Neural cell (in vitro differentiated cells): ENCODE results near the gene KAT2A. TPM values are rescaled to one million over a fixed set of nuclear protein-coding genes. Genes with fewer than 3 reads are reported as not detected.
A peak's percentile ranks its signal among the peaks of the same experiment; 100 is the strongest.

ENCODE experiments used
- H2AFZ ChIP-seq: fragments of 200-600, 300-800 bp; sonication (generic), shearing (Covaris generic); 2 replicates; pipeline ENCODE4 v1.6.0; 2014; ENCODE audit warnings: low read depth, mild to moderate bottlenecking, antibody characterized with exemption, low read length, moderate library complexity
- H3F3A ChIP-seq: fragments of 200-600 bp; shearing (Covaris generic); 2 replicates; pipeline ENCODE4 v1.6.1; 2016; ENCODE audit warnings: mild to moderate bottlenecking, moderate library complexity, mixed read lengths, antibody characterized with exemption, low read length; ENCODE audit not compliant: insufficient read depth, poor library complexity, severe bottlenecking
- H3K27ac ChIP-seq: fragments of 200-600, 300-800 bp; sonication (generic), shearing (Covaris generic); 2 replicates; pipeline ENCODE4 v1.5.1; 2014; ENCODE audit warnings: mild to moderate bottlenecking, low read length, moderate library complexity
- H3K27me3 ChIP-seq: fragments of 300-800, 200-600 bp; sonication (generic), shearing (Covaris generic); 2 replicates; pipeline ENCODE4 v1.6.0; 2014; ENCODE audit warnings: mild to moderate bottlenecking, low read depth, low read length, moderate library complexity; ENCODE audit not compliant: insufficient read depth
- H3K36me3 ChIP-seq: fragments of 300-800, 200-600 bp; sonication (generic), shearing (Covaris generic); 2 replicates; pipeline ENCODE4 v1.5.1; 2014; ENCODE audit warnings: mild to moderate bottlenecking, antibody characterized with exemption, low read length, moderate library complexity; ENCODE audit not compliant: insufficient read depth
- H3K4me2 ChIP-seq: fragments of 300-800, 200-600 bp; sonication (generic), shearing (Covaris generic); 2 replicates; pipeline ENCODE4 v1.6.0; 2014; ENCODE audit warnings: mild to moderate bottlenecking, low read length
- H3K4me3 ChIP-seq: fragments of 300-800, 200-600 bp; sonication (generic), shearing (Covaris generic); 2 replicates; pipeline ENCODE4 v1.5.1; 2014; ENCODE audit warnings: mild to moderate bottlenecking, low read length, moderate library complexity
- H3K79me2 ChIP-seq: fragments of 200-600 bp; shearing (Covaris generic); replicated peaks from 2 replicates; pipeline ENCODE4 v1.6.0; 2014; ENCODE audit warnings: mild to moderate bottlenecking, low read length, moderate library complexity; ENCODE audit not compliant: insufficient read depth
- H3K9ac ChIP-seq: fragments of 300-800, 200-600 bp; sonication (generic), shearing (Covaris generic); 2 replicates; pipeline ENCODE4 v1.6.1; 2016; ENCODE audit warnings: mild to moderate bottlenecking, low read length, mixed read lengths
- H3K9me2 ChIP-seq: fragments of 200-600 bp; shearing (Covaris generic); 2 replicates; pipeline ENCODE4 v1.6.1; 2016; ENCODE audit warnings: mild to moderate bottlenecking, low read length, mixed read lengths; ENCODE audit not compliant: insufficient read depth
- H3K9me3 ChIP-seq: fragments of 200-600, 300-800 bp; sonication (generic), shearing (Covaris generic); 2 replicates; pipeline ENCODE4 v1.6.1; 2016; ENCODE audit warnings: mild to moderate bottlenecking, mixed run types, low read length, moderate library complexity, mixed read lengths
- H4K20me1 ChIP-seq: fragments of 200-600 bp; shearing (Covaris generic); 2 replicates; pipeline ENCODE4 v1.6.1; 2016; ENCODE audit warnings: mild to moderate bottlenecking, mixed run types; ENCODE audit not compliant: insufficient read depth
- EP300 ChIP-seq: fragments of 450-650 bp; conservative IDR thresholded peaks from 2 replicates; pipeline ENCODE4 v1.6.1; 2014; ENCODE audit warnings: antibody characterized with exemption, mild to moderate bottlenecking, moderate library complexity; ENCODE audit not compliant: poor library complexity, severe bottlenecking
- EZH2 ChIP-seq: fragments of 200-600, 300-800 bp; shearing (Covaris generic), sonication (generic); IDR thresholded peaks from 2 replicates; pipeline ENCODE4 v1.6.1; 2014; ENCODE audit warnings: antibody characterized with exemption, low read length, borderline replicate concordance, mild to moderate bottlenecking; ENCODE audit not compliant: insufficient read depth, poor library complexity, severe bottlenecking
- MXI1 ChIP-seq: fragments of 450-650 bp; conservative IDR thresholded peaks from 2 replicates; pipeline ENCODE4 v1.6.1; 2014; ENCODE audit warnings: antibody characterized with exemption, mild to moderate bottlenecking; ENCODE audit not compliant: poor library complexity, severe bottlenecking
- POLR2AphosphoS5 ChIP-seq: IDR thresholded peaks from 2 replicates; pipeline ENCODE4 v1.6.1; 2012
- RAD21 ChIP-seq: fragments of 450-650 bp; conservative IDR thresholded peaks from 2 replicates; pipeline ENCODE4 v1.6.1; 2014; ENCODE audit warnings: antibody characterized with exemption, mild to moderate bottlenecking, moderate library complexity
- REST ChIP-seq: IDR thresholded peaks from 2 replicates; pipeline ENCODE4 v1.6.1; 2012; ENCODE audit warnings: borderline replicate concordance
- SMC3 ChIP-seq: fragments of 450-650 bp; conservative IDR thresholded peaks from 2 replicates; pipeline ENCODE4 v1.6.1; 2014; ENCODE audit warnings: antibody characterized with exemption, mild to moderate bottlenecking, moderate library complexity; ENCODE audit not compliant: poor library complexity
- TAF1 ChIP-seq: IDR thresholded peaks from 2 replicates; pipeline ENCODE4 v1.6.1; 2012; ENCODE audit warnings: low read depth
- polyA plus RNA-seq: library from polyadenylated mRNA; depleted of rRNA; stranded (reverse); fragments of >200 nt; gene quantifications from 2 replicates; pipeline ENCODE4 v1.2.3, GENCODE V29; 2014
- TF ChIP-seq, protein P1 (sequence below): fragments of 450-650 bp; IDR thresholded peaks from 2 replicates; pipeline ENCODE4 v1.5.1; 2014; ENCODE audit warnings: antibody characterized with exemption, mild to moderate bottlenecking, moderate library complexity; ENCODE audit not compliant: poor library complexity, severe bottlenecking

Gene KAT2A
- polyA plus RNA-seq, 1 donor from 2014 or later: 39.9 TPM

DNA sequence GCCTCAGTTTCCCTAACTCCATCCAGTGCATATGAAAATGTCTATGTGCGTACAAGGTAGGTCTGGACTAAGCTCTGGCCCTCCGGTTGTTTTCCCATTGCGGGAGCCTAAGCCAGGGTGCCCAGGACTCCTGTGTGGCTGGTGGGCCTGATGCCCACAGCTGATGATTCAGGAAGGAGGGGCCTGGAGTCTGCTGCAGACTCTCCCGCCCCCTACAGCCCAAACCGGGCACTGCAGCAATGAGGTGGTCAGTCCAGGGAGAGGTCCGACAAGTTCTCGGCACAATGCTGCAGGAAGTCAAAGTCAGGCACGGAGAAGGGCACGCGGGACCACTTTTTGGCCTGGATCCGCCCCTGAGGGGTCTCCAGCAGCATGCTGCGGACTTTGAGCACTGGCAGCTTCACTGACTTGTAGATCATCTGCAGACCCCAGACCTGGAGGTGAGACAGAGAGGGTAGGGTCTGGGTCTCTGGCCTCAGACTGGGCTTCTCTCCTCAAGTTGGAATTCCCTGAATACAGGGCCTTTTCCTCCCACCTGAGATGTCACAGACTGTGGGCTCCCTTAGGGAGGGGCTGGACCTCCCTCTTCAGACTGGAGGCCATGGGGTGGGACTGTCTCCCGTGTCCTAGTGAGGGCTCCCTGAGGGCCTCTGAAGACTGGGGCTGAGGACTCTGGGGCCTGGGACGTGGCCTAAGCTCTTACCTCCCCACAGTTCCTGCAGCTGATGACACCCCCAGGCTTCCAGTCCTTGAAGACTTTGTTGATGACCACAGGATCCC, 19.5 kb downstream of the KAT2A start:
- Histone ChIP-seq H3F3A (no peaks in the 10 kb centered on the region), H3K4me3 (no peak overlapping the region), H3K27ac (no peak overlapping the region), H3K9me3 (no peaks in the 10 kb centered on the region), H2AFZ (no peak overlapping the region), H4K20me1 (no peaks in the 10 kb centered on the region), H3K9ac (no peak overlapping the region), H3K79me2 (no peaks in the 10 kb centered on the region), H3K9me2 (no peaks in the 10 kb centered on the region), H3K4me2 (no peak overlapping the region), H3K27me3 (peaks cover 18% of the 10 kb centered on the region), H3K36me3 (no peaks in the 10 kb centered on the region)
- TF ChIP-seq RAD21: peak; percentile 32
- TF ChIP-seq TAF1: no peak
- TF ChIP-seq, protein P1, sequence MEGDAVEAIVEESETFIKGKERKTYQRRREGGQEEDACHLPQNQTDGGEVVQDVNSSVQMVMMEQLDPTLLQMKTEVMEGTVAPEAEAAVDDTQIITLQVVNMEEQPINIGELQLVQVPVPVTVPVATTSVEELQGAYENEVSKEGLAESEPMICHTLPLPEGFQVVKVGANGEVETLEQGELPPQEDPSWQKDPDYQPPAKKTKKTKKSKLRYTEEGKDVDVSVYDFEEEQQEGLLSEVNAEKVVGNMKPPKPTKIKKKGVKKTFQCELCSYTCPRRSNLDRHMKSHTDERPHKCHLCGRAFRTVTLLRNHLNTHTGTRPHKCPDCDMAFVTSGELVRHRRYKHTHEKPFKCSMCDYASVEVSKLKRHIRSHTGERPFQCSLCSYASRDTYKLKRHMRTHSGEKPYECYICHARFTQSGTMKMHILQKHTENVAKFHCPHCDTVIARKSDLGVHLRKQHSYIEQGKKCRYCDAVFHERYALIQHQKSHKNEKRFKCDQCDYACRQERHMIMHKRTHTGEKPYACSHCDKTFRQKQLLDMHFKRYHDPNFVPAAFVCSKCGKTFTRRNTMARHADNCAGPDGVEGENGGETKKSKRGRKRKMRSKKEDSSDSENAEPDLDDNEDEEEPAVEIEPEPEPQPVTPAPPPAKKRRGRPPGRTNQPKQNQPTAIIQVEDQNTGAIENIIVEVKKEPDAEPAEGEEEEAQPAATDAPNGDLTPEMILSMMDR: peak; percentile 49
- no peak for TF ChIP-seq EZH2

DNA sequence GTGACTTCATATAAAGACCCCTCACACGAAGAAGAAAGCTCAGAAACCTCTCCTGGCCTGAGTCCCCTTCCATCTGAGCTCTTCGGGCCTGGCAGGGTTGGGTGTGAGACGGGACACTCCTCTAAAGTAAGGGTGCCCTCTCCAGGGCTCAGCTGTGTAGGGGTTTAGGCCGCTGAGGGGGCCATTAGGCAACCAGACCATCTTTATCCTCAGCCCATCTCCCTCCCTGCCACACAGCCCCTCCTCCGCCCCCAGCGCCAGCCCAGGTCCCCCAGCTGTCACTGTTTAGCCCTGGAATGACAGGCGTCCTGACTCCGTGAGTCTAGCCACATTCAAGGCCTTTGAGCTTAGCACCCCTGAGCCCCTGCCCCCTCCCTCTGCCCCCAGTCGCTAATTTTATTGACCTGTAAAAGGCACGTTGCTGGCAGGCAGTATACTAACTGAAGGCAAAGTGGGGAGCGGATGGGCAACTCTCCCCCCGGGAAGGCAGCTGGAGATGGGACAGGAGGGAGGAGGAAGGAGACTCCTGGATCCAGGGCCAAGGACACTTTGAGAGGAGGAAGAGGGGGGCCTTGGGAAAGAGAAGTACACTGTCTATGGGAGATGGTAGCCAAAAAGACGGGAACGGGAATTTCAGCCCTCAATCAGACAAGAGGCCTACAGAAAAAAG, 22.3 kb downstream of the KAT2A start:
- H3K27ac ChIP-seq: no peak overlapping the region
- H3K9me2 ChIP-seq: no peaks in the 10 kb centered on the region
- H3K4me2 ChIP-seq: no peak overlapping the region
- TF ChIP-seq EZH2 (no peak), REST (no peak), POLR2AphosphoS5 (no peak), SMC3 (no peak), TAF1 (no peak), RAD21 (no peak), MXI1 (no peak), EP300 (no peak)
- TF ChIP-seq, protein P1: no peak
- H3K4me3 ChIP-seq: no peak overlapping the region
- no peaks in the 10 kb centered on the region for H4K20me1 ChIP-seq
- no peak overlapping the region for H2AFZ ChIP-seq
- no peaks in the 10 kb centered on the region for H3K9me3 ChIP-seq
- H3K9ac ChIP-seq: no peak overlapping the region
- peaks cover 18% of the 10 kb centered on the region for H3K27me3 ChIP-seq
- no peaks in the 10 kb centered on the region for H3K36me3 ChIP-seq
- no peaks in the 10 kb centered on the region for H3K79me2 ChIP-seq
- no peaks in the 10 kb centered on the region for H3F3A ChIP-seq
